NCI-H2029 treated with DMSO at 0.1 percent for 48 hours (cell line): Measurements from ENCODE around the gene ATP6V0E1.

Source experiments
- DNase-seq: peaks from one replicate; lab custom pipeline; 2025; lab: John Stamatoyannopoulos, UW

ATP6V0E1 gene

GRCh38 chr5:173078878-173079277, 95.3 kb downstream of the ATP6V0E1 start:
- DNase-seq, result no peak
